Activated naive CD8-positive, alpha-beta T cell treated with anti-CD3 and anti-CD28 coated beads, Interleukin-2, amount 50 U/mL, for 16 hours (primary cell): Measurements from ENCODE around the gene CD27.
A peak's percentile ranks its signal among the peaks of the same experiment; 100 is the strongest.
"Not testable (repeated sequence)": the region's sequence is repeated elsewhere in the genome, so short reads cannot be mapped to it uniquely, and the experiment has no call there.

ENCODE experiments used
- DNase-seq: peaks from one replicate; pipeline ENCODE4 v3.0.0-alpha.2; 2020; ENCODE audit warnings: low read depth, low spot score

CD27 gene

GRCh38 chr12:6461401-6462233, 16.9 kb downstream of the CD27 start:
- peak; percentile 44 for DNase-seq

- no peak for DNase-seq
These were observed 17.7 kb downstream of the CD27 start for GRCh38 chr12:6462234-6462995.

GRCh38 chr12:6463216-6463615, 18.5 kb downstream of the CD27 start:
- no peak for DNase-seq

- DNase-seq = no peak
These were observed 19.1 kb downstream of the CD27 start for GRCh38 chr12:6463858-6464257.

- no peak for DNase-seq
These were observed 19.8 kb downstream of the CD27 start for GRCh38 chr12:6464531-6464930.

GRCh38 chr12:6465467-6466183, 20.9 kb downstream of the CD27 start:
- no peak for DNase-seq

GRCh38 chr12:6466184-6466573, 21.4 kb downstream of the CD27 start:
- no peak for DNase-seq

- DNase-seq = not testable (repeated sequence)
These were observed 22.0 kb downstream of the CD27 start for GRCh38 chr12:6466751-6467150.

GRCh38 chr12:6467571-6468282, 23.0 kb downstream of the CD27 start:
- not testable (repeated sequence) for DNase-seq

GRCh38 chr12:6468283-6468575, 23.5 kb downstream of the CD27 start:
- DNase-seq = no peak

GRCh38 chr12:6469092-6469491, 24.3 kb downstream of the CD27 start:
- DNase-seq = no peak

- DNase-seq = no peak
These were observed 25.0 kb downstream of the CD27 start for GRCh38 chr12:6469609-6470374.

GRCh38 chr12:6470375-6471163, 25.8 kb downstream of the CD27 start, which contains the start of gene VAMP1:
TSS of gene VAMP1 (minus strand) at chr12:6470677. CDS start at chr12:6470531, 146 bp downstream.
- peak; percentile 94 for DNase-seq

- DNase-seq = no peak
These were observed 27.2 kb downstream of the CD27 start for GRCh38 chr12:6471989-6472360.

- DNase-seq = no peak
These were observed 27.7 kb downstream of the CD27 start for GRCh38 chr12:6472491-6472890.

GRCh38 chr12:6475233-6475975, 30.6 kb downstream of the CD27 start:
- DNase-seq = not testable (repeated sequence)

GRCh38 chr12:6476489-6476888, 31.7 kb downstream of the CD27 start:
- DNase-seq = no peak

- DNase-seq = not testable (repeated sequence)
These were observed 33.0 kb downstream of the CD27 start for GRCh38 chr12:6477601-6478377.

GRCh38 chr12:6478416-6478815, 33.7 kb downstream of the CD27 start:
- DNase-seq = no peak
